CD8-positive, alpha-beta memory T cell (primary cell): Measurements from ENCODE around the gene NCS1. TPM values are rescaled to one million over a fixed set of nuclear protein-coding genes. Genes with fewer than 3 reads are reported as not detected.

Experiments
- CTCF ChIA-PET: fragments of 350-600 bp; sonication (Branson Sonifier 250); formaldehyde crosslinking; loops from one replicate; lab custom pipeline; 2021; ENCODE audit warnings: antibody characterized with exemption; lab: Charles Lee
- POLR2A ChIA-PET: fragments of 350-600 bp; sonication (Branson Sonifier 250); formaldehyde crosslinking; loops from one replicate; lab custom pipeline; 2021; ENCODE audit warnings: antibody characterized with exemption; lab: Charles Lee
- DNase-seq, 5 donors: peaks; one replicate each; pipeline versions ENCODE4 v3.0.0 to v3.0.0-alpha.2; 2020 to 2022; ENCODE audit warnings: mixed read lengths in 1 of 5
- H3K27ac ChIP-seq: one replicate; pipeline ENCODE4 v1.7.0; 2013; ENCODE audit warnings: low read depth, mild to moderate bottlenecking, low read length, moderate library complexity
- H3K27me3 ChIP-seq: 2 replicates; pipeline ENCODE4 v1.7.0; 2013; ENCODE audit warnings: low read length, mild to moderate bottlenecking; ENCODE audit not compliant: insufficient read depth, poor library complexity, severe bottlenecking
- H3K36me3 ChIP-seq: 2 replicates; pipeline ENCODE4 v1.7.0; 2013; ENCODE audit warnings: mild to moderate bottlenecking, low read length, moderate library complexity; ENCODE audit not compliant: insufficient read depth
- H3K4me1 ChIP-seq: 2 replicates; pipeline ENCODE4 v1.7.0; 2013; ENCODE audit warnings: mild to moderate bottlenecking, low read length, moderate library complexity; ENCODE audit not compliant: insufficient read depth
- H3K4me3 ChIP-seq: 2 replicates; pipeline ENCODE4 v1.7.0; 2013; ENCODE audit warnings: mild to moderate bottlenecking, low read length
- H3K9me3 ChIP-seq: 2 replicates; pipeline ENCODE4 v1.7.0; 2013; ENCODE audit warnings: mild to moderate bottlenecking, low read length
- H3K27ac Mint-ChIP-seq, 8 donors: one replicate each; pipeline ENCODE4 v1.8.0; 2020 to 2021; ENCODE audit warnings: mixed read lengths in 8 of 8, mild to moderate bottlenecking in 6 of 8, inconsistent platforms in 3 of 8, moderate library complexity in 3 of 8
- H3K27me3 Mint-ChIP-seq, 2 donors: one replicate each; pipeline ENCODE4 v1.8.0; 2020 to 2021; ENCODE audit warnings: mixed read lengths in 2 of 2, mild to moderate bottlenecking in 1 of 2, moderate library complexity in 1 of 2
- H3K36me3 Mint-ChIP-seq, 3 donors: one replicate each; pipeline ENCODE4 v1.8.0; 2020 to 2021; ENCODE audit warnings: mixed read lengths in 3 of 3, inconsistent platforms in 1 of 3, mild to moderate bottlenecking in 1 of 3
- H3K4me1 Mint-ChIP-seq, 3 donors: one replicate each; pipeline ENCODE4 v1.8.0; 2020 to 2021; ENCODE audit warnings: mixed read lengths in 3 of 3, inconsistent platforms in 1 of 3, mild to moderate bottlenecking in 1 of 3
- H3K4me3 Mint-ChIP-seq, 7 donors: one replicate each; pipeline ENCODE4 v1.8.0; 2020 to 2021; ENCODE audit warnings: mixed read lengths in 7 of 7, mild to moderate bottlenecking in 6 of 7, moderate library complexity in 4 of 7, inconsistent platforms in 2 of 7
- H3K9me3 Mint-ChIP-seq, 5 donors: one replicate each; pipeline ENCODE4 v1.8.0; 2020 to 2022; ENCODE audit warnings: mixed read lengths in 5 of 5, mild to moderate bottlenecking in 3 of 5, moderate library complexity in 2 of 5, inconsistent platforms in 1 of 5
- polyA plus RNA-seq: library from polyadenylated mRNA; unstranded; fragments of 300-500 nt; fragmentation: Illumina TruSeq; gene quantifications from one replicate; pipeline ENCODE4 v1.2.3, GENCODE V29; 2021
- total RNA-seq, 2 experiments: library from RNA; stranded (reverse); gene quantifications; one replicate each; pipeline ENCODE4 v1.2.3, GENCODE V29; 2021

Gene NCS1
- total and polyA plus RNA-seq, 3 experiments from 2014 or later, result 0.54 to 24.3 (median 23.6) TPM

- Histone ChIP-seq H3K9me3 (no peaks in the 10 kb centered on the region), H3K36me3 (no peaks in the 10 kb centered on the region), H3K27ac (no peak overlapping the region), H3K27me3 (no peaks in the 10 kb centered on the region), H3K4me3 (no peak overlapping the region), H3K4me1 (no peaks in the 10 kb centered on the region)
- ChIA-PET CTCF (interaction anchor here (1.1 kb wide), 1 partner anchor 28 kb away, joined by 3 read pairs; no protein-coding TSS in a partner anchor), POLR2A (no interaction called here)
- Mint-ChIP-seq H3K4me1 (no peaks in the 10 kb centered on the region), H3K27me3 (peaks cover 0 to 2% of the 10 kb centered on the region in 2 donors), H3K27ac (no peak overlapping the region), H3K9me3 (no peaks in the 10 kb centered on the region), H3K4me3 (no peak overlapping the region), H3K36me3 (no peaks in the 10 kb centered on the region)
- no peak for DNase-seq
Observed at GRCh38 chr9:130214776-130215340, 42.7 kb downstream of the NCS1 start.

DNA sequence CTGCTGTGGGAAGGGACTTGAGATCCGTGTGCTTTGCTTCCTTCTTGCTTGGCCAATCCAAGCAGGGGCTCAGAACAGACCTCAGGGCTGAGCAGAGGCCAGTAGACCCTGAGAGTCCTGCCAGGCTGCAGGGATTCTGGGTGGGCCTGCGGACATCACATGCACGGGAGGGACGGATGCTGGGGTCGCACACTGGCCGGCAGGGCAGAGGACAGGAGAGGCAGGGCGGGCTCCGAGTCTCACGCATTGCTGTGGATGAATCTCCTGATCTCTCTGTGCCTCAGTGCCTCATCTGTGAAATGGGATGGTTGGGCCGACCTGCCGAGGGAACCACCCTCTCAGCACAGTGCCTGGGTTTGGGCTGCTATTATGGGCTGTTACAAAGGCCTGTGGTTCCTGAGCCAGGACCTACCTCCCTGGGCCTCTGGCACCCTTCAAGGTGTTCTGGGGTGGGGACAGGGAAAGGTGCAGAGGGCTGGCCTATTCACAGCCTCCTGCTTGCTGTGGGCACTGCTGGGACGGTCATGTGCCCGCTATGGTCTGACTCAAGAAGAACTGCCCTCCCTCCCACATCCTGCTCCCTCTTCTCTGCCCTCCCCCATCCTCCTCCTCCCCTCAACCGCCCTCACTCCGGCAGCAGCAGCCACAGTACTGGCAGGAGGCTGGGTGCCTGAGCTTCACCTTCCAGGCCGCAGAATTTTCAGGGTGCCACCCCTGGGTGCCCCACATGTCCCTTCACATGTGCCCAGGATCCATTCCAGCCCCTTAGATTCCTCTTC is 43.3 kb downstream of the NCS1 start:
- Mint-ChIP-seq H3K4me3 (no peak overlapping the region), H3K4me1 (no peaks in the 10 kb centered on the region), H3K36me3 (no peaks in the 10 kb centered on the region), H3K9me3 (no peaks in the 10 kb centered on the region), H3K27me3 (no peaks in the 10 kb centered on the region), H3K27ac (peak overlapping the region in 1 of 8 donors; percentile 54)
- no peaks in the 10 kb centered on the region for H3K27me3 ChIP-seq
- H3K4me1 ChIP-seq, result no peaks in the 10 kb centered on the region
- ChIA-PET CTCF (interaction anchor here (1.1 kb wide), 1 partner anchor 28 kb away, joined by 3 read pairs; no protein-coding TSS in a partner anchor), POLR2A (no interaction called here)
- no peak overlapping the region for H3K27ac ChIP-seq
- H3K9me3 ChIP-seq, result no peaks in the 10 kb centered on the region
- no peak overlapping the region for H3K4me3 ChIP-seq
- H3K36me3 ChIP-seq, result no peaks in the 10 kb centered on the region
- DNase-seq, result no peak

DNA sequence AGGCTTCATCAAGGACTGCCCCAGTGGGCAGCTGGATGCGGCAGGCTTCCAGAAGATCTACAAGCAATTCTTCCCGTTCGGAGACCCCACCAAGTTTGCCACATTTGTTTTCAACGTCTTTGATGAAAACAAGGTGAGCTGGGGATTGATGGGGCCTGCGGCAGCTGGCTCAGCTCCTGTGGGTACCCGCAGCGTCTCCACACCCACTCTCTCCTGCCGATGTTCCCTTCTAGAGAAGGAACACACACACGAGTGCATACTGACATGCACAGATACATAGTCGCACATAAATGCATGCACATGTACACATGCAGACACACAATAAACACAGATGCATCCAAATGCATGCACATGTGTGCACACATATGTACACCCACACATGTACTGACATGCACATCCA is 45.6 kb downstream of the NCS1 start:
- no peaks in the 10 kb centered on the region for H3K9me3 Mint-ChIP-seq
- ChIA-PET CTCF (no interaction called here), POLR2A (no interaction called here)
- no peaks in the 10 kb centered on the region for H3K4me1 ChIP-seq
- no peak overlapping the region for H3K27ac ChIP-seq
- no peak for DNase-seq
- H3K27me3 Mint-ChIP-seq, result no peaks in the 10 kb centered on the region
- no peaks in the 10 kb centered on the region for H3K9me3 ChIP-seq
- peak overlapping the region in 1 of 8 donors; percentile 81 for H3K27ac Mint-ChIP-seq
- no peaks in the 10 kb centered on the region for H3K4me1 Mint-ChIP-seq
- no peaks in the 10 kb centered on the region for H3K36me3 Mint-ChIP-seq
- H3K4me3 Mint-ChIP-seq, result no peak overlapping the region
- H3K4me3 ChIP-seq, result no peak overlapping the region
- H3K36me3 ChIP-seq, result no peaks in the 10 kb centered on the region
- H3K27me3 ChIP-seq, result no peaks in the 10 kb centered on the region

GRCh38 chr9:130219661-130220096 is 47.5 kb downstream of the NCS1 start:
- POLR2A ChIA-PET, result no interaction called here

GRCh38 chr9:130220352-130220751 is 48.1 kb downstream of the NCS1 start:
- CTCF ChIA-PET, result no interaction called here
- POLR2A ChIA-PET, result interaction anchor here (0.6 kb wide), 1 partner anchor 120 kb away, joined by 3 read pairs; no protein-coding TSS in a partner anchor
- Mint-ChIP-seq H3K27me3 (no peaks in the 10 kb centered on the region), H3K27ac (no peak overlapping the region), H3K9me3 (no peaks in the 10 kb centered on the region), H3K36me3 (no peaks in the 10 kb centered on the region), H3K4me3 (no peak overlapping the region), H3K4me1 (no peaks in the 10 kb centered on the region)
- Histone ChIP-seq H3K27ac (no peak overlapping the region), H3K36me3 (no peaks in the 10 kb centered on the region), H3K9me3 (no peaks in the 10 kb centered on the region), H3K4me3 (no peak overlapping the region), H3K27me3 (no peaks in the 10 kb centered on the region), H3K4me1 (no peaks in the 10 kb centered on the region)
- no peak for DNase-seq

More at GRCh38 chr9:130219661-130220096, 47.5 kb downstream of the NCS1 start:
- Mint-ChIP-seq H3K27ac (no peak overlapping the region), H3K36me3 (no peaks in the 10 kb centered on the region), H3K4me3 (no peak overlapping the region), H3K27me3 (no peaks in the 10 kb centered on the region), H3K9me3 (no peaks in the 10 kb centered on the region), H3K4me1 (no peaks in the 10 kb centered on the region)
- Histone ChIP-seq H3K36me3 (no peaks in the 10 kb centered on the region), H3K4me3 (no peak overlapping the region), H3K27ac (no peak overlapping the region), H3K9me3 (no peaks in the 10 kb centered on the region), H3K27me3 (no peaks in the 10 kb centered on the region), H3K4me1 (no peaks in the 10 kb centered on the region)
- CTCF ChIA-PET, result interaction anchor here (0.7 kb wide), 1 partner anchor 16 kb away, joined by 3 read pairs; no protein-coding TSS in a partner anchor
- no peak for DNase-seq

- Histone ChIP-seq H3K9me3 (no peaks in the 10 kb centered on the region), H3K36me3 (no peaks in the 10 kb centered on the region), H3K27ac (no peak overlapping the region), H3K27me3 (no peaks in the 10 kb centered on the region), H3K4me1 (no peaks in the 10 kb centered on the region), H3K4me3 (no peak overlapping the region)
- peak overlapping the region in 1 of 8 donors; percentile 92 for H3K27ac Mint-ChIP-seq
- DNase-seq, result no peak
- ChIA-PET CTCF (no interaction called here), POLR2A (no interaction called here)
- no peaks in the 10 kb centered on the region for H3K4me1 Mint-ChIP-seq
- peaks cover 0 to 7% (median 0%) of the 10 kb centered on the region in 3 donors for H3K36me3 Mint-ChIP-seq
- no peaks in the 10 kb centered on the region for H3K27me3 Mint-ChIP-seq
- peaks cover 0 to 8% (median 3%) of the 10 kb centered on the region in 5 donors for H3K9me3 Mint-ChIP-seq
- H3K4me3 Mint-ChIP-seq, result no peak overlapping the region
Observed at GRCh38 chr9:130222833-130223232, 50.6 kb downstream of the NCS1 start.

GRCh38 chr9:130225071-130225470 is 52.9 kb downstream of the NCS1 start:
- H3K27me3 ChIP-seq, result no peaks in the 10 kb centered on the region
- no peak overlapping the region for H3K27ac ChIP-seq
- Mint-ChIP-seq H3K27me3 (no peaks in the 10 kb centered on the region), H3K4me3 (no peak overlapping the region), H3K27ac (no peak overlapping the region), H3K36me3 (peaks cover 0 to 10% (median 0%) of the 10 kb centered on the region in 3 donors), H3K9me3 (peaks cover 0 to 9% (median 3%) of the 10 kb centered on the region in 5 donors), H3K4me1 (no peaks in the 10 kb centered on the region)
- CTCF ChIA-PET, result interaction anchor here (1.3 to 1.5 kb wide), 2 partner anchors 118 to 124 kb away, joined by 3 to 5 read pairs; no protein-coding TSS in a partner anchor
- H3K36me3 ChIP-seq, result no peaks in the 10 kb centered on the region
- H3K9me3 ChIP-seq, result no peaks in the 10 kb centered on the region
- POLR2A ChIA-PET, result no interaction called here
- H3K4me3 ChIP-seq, result no peak overlapping the region
- H3K4me1 ChIP-seq, result no peaks in the 10 kb centered on the region
- DNase-seq, result no peak

- no peaks in the 10 kb centered on the region for H3K36me3 ChIP-seq
- peaks cover 0 to 9% (median 3%) of the 10 kb centered on the region in 5 donors for H3K9me3 Mint-ChIP-seq
- no peaks in the 10 kb centered on the region for H3K9me3 ChIP-seq
- H3K27ac Mint-ChIP-seq, result peak overlapping the region in 1 of 8 donors; percentile 41
- peaks cover 0 to 10% (median 0%) of the 10 kb centered on the region in 3 donors for H3K36me3 Mint-ChIP-seq
- no peak for DNase-seq
- CTCF ChIA-PET, result interaction anchor here (1.3 to 1.5 kb wide), 2 partner anchors 119 to 124 kb away, joined by 3 to 5 read pairs; no protein-coding TSS in a partner anchor
- H3K4me1 ChIP-seq, result no peaks in the 10 kb centered on the region
- H3K27ac ChIP-seq, result no peak overlapping the region
- POLR2A ChIA-PET, result no interaction called here
- H3K4me3 Mint-ChIP-seq, result no peak overlapping the region
- H3K27me3 ChIP-seq, result no peaks in the 10 kb centered on the region
- H3K27me3 Mint-ChIP-seq, result no peaks in the 10 kb centered on the region
- no peaks in the 10 kb centered on the region for H3K4me1 Mint-ChIP-seq
- H3K4me3 ChIP-seq, result no peak overlapping the region
Observed at GRCh38 chr9:130225586-130225985, 53.4 kb downstream of the NCS1 start.
